Liver (tissue), 3 donors: ENCODE results near the gene SGPP1.

ENCODE experiments used
- ATF3 ChIP-seq: IDR thresholded peaks from 2 replicates; pipeline ENCODE4 v1.6.1; 2016; ENCODE audit warnings: antibody characterized with exemption
- CTCF ChIP-seq: fragments of 150-350 bp; IDR thresholded peaks from 2 replicates; pipeline ENCODE4 v1.5.1; 2017; ENCODE audit warnings: improper control_type of control experiment, low read depth, low read length; ENCODE audit not compliant: missing input control
- FOXA1 ChIP-seq: IDR thresholded peaks from 2 replicates; pipeline ENCODE4 v1.6.1; 2016; ENCODE audit warnings: antibody characterized with exemption
- GABPA ChIP-seq, 2 donors: IDR thresholded peaks in 1 of 2; conservative IDR thresholded peaks in 1 of 2; 2 replicates each; pipeline ENCODE4 v1.6.1; 2016; ENCODE audit warnings: antibody characterized with exemption in 2 of 2, mild to moderate bottlenecking in 1 of 2, moderate library complexity in 1 of 2
- JUND ChIP-seq, 2 donors: IDR thresholded peaks; 2 replicates each; pipeline ENCODE4 v1.6.1; 2016; ENCODE audit warnings: antibody characterized with exemption in 2 of 2
- MAX ChIP-seq: IDR thresholded peaks from 2 replicates; pipeline ENCODE4 v1.6.1; 2016; ENCODE audit warnings: antibody characterized with exemption
- RAD21 ChIP-seq, 2 donors: IDR thresholded peaks; 2 replicates each; pipeline ENCODE4 v1.6.1; 2016; ENCODE audit warnings: antibody characterized with exemption in 2 of 2, mild to moderate bottlenecking in 2 of 2
- REST ChIP-seq: IDR thresholded peaks from 2 replicates; pipeline ENCODE4 v1.6.1; 2016; ENCODE audit warnings: antibody characterized with exemption, mild to moderate bottlenecking
- SP1 ChIP-seq: IDR thresholded peaks from 2 replicates; pipeline ENCODE4 v1.6.1; 2018; ENCODE audit warnings: antibody characterized with exemption, mild to moderate bottlenecking
- ZBTB33 ChIP-seq: IDR thresholded peaks from 2 replicates; pipeline ENCODE4 v1.6.1; 2016; ENCODE audit warnings: antibody characterized with exemption
- donor health status: healthy.
- donor health status: healthy.

- TF ChIP-seq CTCF (no peak), GABPA (IDR thresholded peaks at IDR 0.05 in 1 of 2, conservative IDR thresholded peaks at IDR 0.05 in 1 of 2) (no peak), FOXA1 (no peak), SP1 (no peak), REST (no peak), ZBTB33 (no peak), RAD21 (IDR thresholded peaks at IDR 0.05) (no peak), ATF3 (no peak), JUND (IDR thresholded peaks at IDR 0.05) (no peak), MAX (no peak)
Measured at GRCh38 chr14:63652406-63652805, 75.5 kb downstream of the SGPP1 start.
